GM12872 (cell line): Measurements from ENCODE around the gene SP9.

Source experiments
- TF ChIP-seq, protein P1 (sequence below): IDR thresholded peaks from 3 replicates; pipeline ENCODE4 v1.5.1; 2011; ENCODE audit warnings: low read depth, mild to moderate bottlenecking, low read length, moderate library complexity; ENCODE audit not compliant: insufficient read depth

Gene SP9

DNA sequence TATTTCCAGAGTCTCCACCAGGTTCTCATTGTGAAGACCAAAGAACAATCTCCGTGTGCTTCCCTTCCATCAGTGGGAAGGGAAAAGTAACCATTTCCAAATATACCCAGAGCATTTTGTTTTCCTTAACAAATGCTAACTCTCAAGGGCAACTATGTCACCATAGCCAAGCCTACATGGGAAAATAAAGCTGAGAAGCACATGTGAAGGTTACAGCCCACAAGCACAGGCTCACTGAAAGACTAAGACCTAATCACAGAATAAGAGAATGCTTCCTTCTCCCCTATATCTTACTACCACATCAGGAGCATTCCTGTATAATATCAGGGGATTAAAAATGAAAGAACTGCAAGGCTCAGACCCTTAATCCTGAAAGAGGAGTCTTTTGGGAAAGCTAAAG lies 28.2 kb downstream of the SP9 start:
- TF ChIP-seq, protein P1, sequence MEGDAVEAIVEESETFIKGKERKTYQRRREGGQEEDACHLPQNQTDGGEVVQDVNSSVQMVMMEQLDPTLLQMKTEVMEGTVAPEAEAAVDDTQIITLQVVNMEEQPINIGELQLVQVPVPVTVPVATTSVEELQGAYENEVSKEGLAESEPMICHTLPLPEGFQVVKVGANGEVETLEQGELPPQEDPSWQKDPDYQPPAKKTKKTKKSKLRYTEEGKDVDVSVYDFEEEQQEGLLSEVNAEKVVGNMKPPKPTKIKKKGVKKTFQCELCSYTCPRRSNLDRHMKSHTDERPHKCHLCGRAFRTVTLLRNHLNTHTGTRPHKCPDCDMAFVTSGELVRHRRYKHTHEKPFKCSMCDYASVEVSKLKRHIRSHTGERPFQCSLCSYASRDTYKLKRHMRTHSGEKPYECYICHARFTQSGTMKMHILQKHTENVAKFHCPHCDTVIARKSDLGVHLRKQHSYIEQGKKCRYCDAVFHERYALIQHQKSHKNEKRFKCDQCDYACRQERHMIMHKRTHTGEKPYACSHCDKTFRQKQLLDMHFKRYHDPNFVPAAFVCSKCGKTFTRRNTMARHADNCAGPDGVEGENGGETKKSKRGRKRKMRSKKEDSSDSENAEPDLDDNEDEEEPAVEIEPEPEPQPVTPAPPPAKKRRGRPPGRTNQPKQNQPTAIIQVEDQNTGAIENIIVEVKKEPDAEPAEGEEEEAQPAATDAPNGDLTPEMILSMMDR: no peak

DNA sequence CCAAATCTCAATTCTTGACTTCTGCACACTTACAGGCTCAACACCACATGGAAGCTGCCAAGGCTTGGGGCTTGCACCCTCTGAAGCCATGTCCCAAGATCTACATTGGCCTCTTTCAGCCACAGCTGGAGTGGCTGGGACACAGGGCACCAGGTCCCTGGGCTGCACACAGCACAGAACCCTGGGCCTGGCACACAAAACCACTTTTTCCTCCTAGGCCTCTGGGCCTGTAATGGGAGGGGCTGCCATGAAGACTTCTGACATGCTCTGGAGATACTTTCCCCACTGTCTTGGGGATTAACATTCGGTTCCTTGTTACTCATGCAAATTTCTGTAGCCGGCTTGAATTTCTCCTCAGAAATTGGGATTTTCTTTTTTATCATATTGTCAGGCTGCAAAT lies 29.9 kb downstream of the SP9 start:
- TF ChIP-seq, protein P1: no peak

DNA sequence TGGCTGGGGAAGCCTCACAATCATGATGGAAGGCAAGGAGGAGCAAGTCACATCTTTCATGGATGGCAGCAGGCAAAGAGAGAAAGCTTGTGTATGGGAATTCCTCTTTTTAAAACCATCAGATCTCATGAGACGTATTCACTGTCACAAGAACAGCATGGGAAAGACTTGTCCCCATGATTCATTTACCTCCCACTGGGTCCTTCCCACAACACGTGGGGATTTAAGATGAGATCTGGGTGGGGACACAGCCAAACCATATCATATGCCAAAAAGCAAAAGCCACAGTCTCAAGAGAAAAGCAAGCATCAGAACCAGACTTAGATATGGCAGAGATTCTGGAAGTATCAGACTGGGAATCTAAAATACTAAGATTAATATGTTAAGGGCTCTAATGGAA lies 30.8 kb downstream of the SP9 start:
- TF ChIP-seq, protein P1: no peak

DNA sequence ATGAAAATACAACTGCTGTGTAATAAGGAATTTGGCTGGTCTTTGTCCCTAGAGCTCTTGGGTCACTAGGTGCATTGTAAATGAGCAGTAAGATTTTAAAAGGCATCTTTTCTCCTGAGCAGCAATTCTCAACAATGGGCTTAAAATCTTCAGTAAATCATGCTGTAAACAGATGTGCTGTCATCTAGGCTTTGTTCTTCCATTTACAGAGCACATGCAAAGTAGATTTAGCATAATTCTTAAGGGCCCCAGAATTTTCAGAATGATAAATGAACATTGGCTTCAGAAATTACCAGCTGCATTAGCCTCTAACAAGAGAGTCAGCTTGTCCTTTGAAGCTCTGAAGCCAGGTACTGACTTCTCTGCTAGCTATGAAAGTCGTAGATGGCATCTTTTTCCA lies 33.9 kb downstream of the SP9 start:
- TF ChIP-seq, protein P1: no peak

DNA sequence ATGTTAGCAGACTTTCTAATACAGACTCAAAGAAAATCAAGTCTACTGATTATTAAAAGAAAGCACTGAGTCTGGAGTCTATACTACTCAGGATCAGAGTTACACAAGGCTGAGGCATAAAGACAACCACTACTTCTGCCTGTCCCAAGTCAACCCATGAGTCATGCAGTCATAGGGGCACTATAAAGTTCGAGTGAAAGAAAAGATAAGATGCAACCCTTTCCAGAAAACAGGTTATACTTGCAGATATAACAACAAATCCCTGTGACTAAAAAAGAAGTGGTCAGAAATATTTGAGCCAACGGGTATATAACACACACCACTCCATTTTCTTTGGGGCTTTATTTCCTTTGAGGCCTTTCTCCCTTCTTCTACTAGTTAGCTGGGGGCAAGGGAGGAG lies 42.2 kb downstream of the SP9 start:
- TF ChIP-seq, protein P1: no peak

DNA sequence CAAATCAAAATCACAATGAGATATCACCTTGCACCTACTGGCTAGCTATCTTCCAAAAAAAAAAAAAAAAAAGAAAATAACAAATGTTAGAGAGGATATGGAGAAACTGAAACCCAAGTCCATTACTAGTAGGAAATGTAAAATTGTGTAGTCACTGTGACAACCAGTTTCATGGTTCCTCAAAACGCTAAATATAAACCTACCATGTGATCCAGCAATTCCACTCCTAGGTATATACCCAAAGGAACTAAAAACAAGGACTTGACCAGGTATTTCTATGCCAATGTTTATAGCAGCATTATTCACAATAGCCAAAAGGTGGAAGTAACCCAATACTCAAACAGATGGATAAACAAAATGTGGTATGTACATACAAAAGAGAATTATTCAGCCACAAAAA lies 49.0 kb downstream of the SP9 start:
- TF ChIP-seq, protein P1: no peak

DNA sequence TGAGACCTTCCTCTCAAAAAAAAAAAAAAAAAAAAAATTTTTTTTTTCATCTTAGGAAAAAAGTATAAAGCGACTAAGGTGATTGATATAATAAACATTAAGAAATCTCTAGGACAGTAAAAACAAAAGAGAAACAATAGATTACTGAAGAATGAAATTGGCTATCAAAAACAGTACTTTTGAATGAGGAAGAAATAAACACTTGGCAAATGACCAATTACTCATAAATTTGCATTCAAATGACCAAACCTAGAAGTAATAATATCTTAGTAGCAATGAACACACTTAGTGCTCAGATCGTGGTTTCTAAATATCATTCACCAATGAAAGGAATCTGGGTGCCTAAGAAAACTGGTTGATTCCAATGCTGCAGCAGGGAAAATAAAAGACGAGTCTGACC lies 50.4 kb downstream of the SP9 start:
- TF ChIP-seq, protein P1: no peak
